IPS-15b (cell line): ENCODE data around the gene KATNA1.

Source experiments
- H3K27me3 ChIP-seq: one replicate; pipeline ENCODE4 v1.6.1; 2013; ENCODE audit warnings: low read length; ENCODE audit not compliant: control insufficient read depth, insufficient read depth
- H3K36me3 ChIP-seq: one replicate; pipeline ENCODE4 v1.6.1; 2013; ENCODE audit warnings: low read length; ENCODE audit not compliant: control insufficient read depth, insufficient read depth
- H3K4me1 ChIP-seq: one replicate; pipeline ENCODE4 v1.6.1; 2013; ENCODE audit warnings: mild to moderate bottlenecking, low read length; ENCODE audit not compliant: control insufficient read depth, insufficient read depth
- H3K4me3 ChIP-seq: one replicate; pipeline ENCODE4 v1.5.1; 2013; ENCODE audit warnings: low read depth, low read length
- H3K9ac ChIP-seq: one replicate; pipeline ENCODE4 v1.6.1; 2013; ENCODE audit warnings: low read depth, mild to moderate bottlenecking, low read length
- H3K9me3 ChIP-seq: one replicate; pipeline ENCODE4 v1.6.1; 2013; ENCODE audit warnings: mild to moderate bottlenecking, low read length; ENCODE audit not compliant: control insufficient read depth, insufficient read depth

The KATNA1 gene

GRCh38 chr6:149593408-149593807 lies 55.1 kb downstream of the KATNA1 start:
- Histone ChIP-seq H3K27me3 (no peaks in the 10 kb centered on the region), H3K36me3 (peaks cover 21% of the 10 kb centered on the region), H3K9me3 (no peaks in the 10 kb centered on the region), H3K4me1 (no peaks in the 10 kb centered on the region), H3K4me3 (no peak overlapping the region), H3K9ac (no peak overlapping the region)

DNA sequence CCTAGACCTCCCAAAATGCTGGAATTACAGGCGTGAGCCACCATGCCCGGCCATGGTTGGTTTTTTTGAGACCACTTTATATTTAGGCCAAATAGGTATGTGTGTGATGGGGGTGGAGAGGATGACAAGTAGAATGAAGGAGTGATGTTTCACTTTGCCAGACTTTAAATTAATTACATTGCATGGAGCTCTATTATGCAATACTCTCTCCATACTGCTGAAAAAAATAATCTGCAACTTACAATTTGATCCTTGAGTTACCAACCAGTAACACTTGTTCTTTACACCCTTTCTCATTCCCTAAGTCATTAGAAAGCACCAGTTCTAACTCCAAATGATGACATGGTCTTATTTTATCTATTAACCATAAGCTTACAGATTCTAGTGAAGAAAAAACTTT lies 55.5 kb downstream of the KATNA1 start:
- no peaks in the 10 kb centered on the region for H3K4me1 ChIP-seq
- H3K9ac ChIP-seq = no peak overlapping the region
- H3K9me3 ChIP-seq = no peaks in the 10 kb centered on the region
- H3K27me3 ChIP-seq = no peaks in the 10 kb centered on the region
- peaks cover 21% of the 10 kb centered on the region for H3K36me3 ChIP-seq
- no peak overlapping the region for H3K4me3 ChIP-seq

DNA sequence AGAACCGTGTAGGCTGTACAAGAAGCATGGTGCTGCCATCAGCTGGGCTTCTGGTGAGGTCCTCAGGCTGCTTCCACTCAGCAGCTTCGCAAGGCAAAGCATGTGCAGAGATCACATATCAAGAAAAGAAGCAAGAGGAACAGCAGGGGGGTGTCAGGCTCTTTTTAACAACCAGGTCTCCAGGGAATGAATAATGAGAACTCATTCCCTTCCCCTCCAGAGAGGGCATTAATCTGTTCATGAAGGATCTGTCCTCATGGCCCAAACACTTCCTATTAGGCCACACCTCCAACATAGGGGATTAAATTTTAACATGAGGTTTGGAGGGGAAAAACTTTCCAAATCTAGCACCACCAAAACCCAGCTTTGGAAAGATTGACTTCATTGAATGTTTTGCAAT lies 62.4 kb downstream of the KATNA1 start:
- Histone ChIP-seq H3K36me3 (peaks cover 4% of the 10 kb centered on the region), H3K4me1 (no peaks in the 10 kb centered on the region), H3K27me3 (no peaks in the 10 kb centered on the region), H3K9ac (no peak overlapping the region), H3K9me3 (no peaks in the 10 kb centered on the region), H3K4me3 (no peak overlapping the region)

DNA sequence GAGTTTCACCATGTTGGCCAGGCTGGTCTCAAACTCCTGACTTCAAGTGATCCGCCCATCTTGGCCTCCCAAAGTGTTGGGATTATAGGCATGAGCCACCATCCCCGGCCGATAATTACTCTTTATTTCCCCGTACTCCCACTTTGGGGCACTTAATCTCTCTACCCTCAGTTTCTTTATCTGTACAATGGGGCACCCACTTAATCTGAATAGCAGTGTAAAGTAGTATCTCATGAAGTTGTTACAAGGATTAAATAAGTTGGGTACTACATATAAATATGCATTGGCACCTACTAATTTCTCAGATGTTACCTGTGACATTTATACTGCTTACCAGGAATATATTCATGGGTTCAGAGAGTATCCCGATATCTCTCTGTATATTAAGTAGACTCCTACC lies 67.2 kb downstream of the KATNA1 start:
- Histone ChIP-seq H3K27me3 (no peaks in the 10 kb centered on the region), H3K9me3 (no peaks in the 10 kb centered on the region), H3K4me3 (no peak overlapping the region), H3K9ac (no peak overlapping the region), H3K36me3 (peaks cover 3% of the 10 kb centered on the region), H3K4me1 (no peaks in the 10 kb centered on the region)

DNA sequence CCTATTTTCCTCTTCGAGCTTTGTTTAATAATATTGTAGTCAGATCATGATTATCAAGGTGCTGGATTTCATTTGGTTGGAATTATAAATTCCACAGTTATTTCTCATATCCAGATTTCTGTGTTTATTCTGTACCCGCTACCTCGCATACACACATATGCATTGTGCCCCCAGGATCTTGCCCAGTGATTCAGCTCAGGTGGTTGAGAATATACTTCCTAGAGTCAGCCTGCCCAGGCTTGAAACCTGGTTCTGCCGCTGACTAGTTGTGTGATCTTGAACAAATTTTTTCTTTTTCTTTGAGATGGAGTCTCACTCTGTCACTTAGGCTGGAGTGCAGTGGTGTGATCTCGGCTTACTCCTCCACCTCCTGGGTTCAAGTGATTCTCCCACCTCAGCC lies 67.6 kb downstream of the KATNA1 start:
- no peaks in the 10 kb centered on the region for H3K27me3 ChIP-seq
- H3K9ac ChIP-seq = no peak overlapping the region
- H3K36me3 ChIP-seq = peaks cover 3% of the 10 kb centered on the region
- H3K4me3 ChIP-seq = no peak overlapping the region
- H3K9me3 ChIP-seq = no peaks in the 10 kb centered on the region
- no peaks in the 10 kb centered on the region for H3K4me1 ChIP-seq

DNA sequence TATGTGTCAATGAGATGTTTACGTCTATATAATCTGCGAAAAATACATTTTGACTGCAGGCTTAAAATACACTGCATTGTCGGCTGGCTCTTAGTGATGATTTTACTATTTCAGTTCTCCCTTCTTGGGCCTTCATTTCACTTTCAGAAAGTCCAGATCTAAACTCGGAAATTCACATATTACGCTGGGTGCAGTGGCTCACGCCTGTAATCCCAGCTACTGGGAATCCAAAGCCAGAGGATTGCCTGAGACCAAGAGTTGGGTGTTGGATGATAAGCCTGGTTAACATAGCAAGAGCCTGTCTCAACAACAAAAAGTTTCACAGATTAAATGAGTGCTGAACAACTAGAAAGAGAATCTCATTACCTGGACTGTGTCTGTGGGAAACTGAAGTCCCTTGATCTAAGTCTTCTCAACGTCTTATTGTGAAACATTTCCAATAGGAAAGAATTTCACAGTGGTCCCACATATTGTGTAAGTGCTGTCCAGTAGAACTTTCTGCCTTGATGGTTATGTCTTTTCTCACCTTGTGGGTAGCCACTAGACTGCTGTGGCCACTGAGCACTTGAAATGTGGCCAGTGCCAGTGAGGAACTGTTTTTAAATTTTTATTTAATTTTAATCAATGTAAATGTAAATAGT lies 80.4 kb downstream of the KATNA1 start:
- Histone ChIP-seq H3K9me3 (no peaks in the 10 kb centered on the region), H3K9ac (no peak overlapping the region), H3K36me3 (no peaks in the 10 kb centered on the region), H3K27me3 (peaks cover 3% of the 10 kb centered on the region), H3K4me1 (no peaks in the 10 kb centered on the region), H3K4me3 (no peak overlapping the region)

GRCh38 chr6:149567194-149567586 lies 81.3 kb downstream of the KATNA1 start:
- Histone ChIP-seq H3K27me3 (peaks cover 3% of the 10 kb centered on the region), H3K4me3 (peak overlapping the region; percentile 95), H3K36me3 (no peaks in the 10 kb centered on the region), H3K4me1 (no peaks in the 10 kb centered on the region), H3K9ac (no peak overlapping the region), H3K9me3 (no peaks in the 10 kb centered on the region)

DNA sequence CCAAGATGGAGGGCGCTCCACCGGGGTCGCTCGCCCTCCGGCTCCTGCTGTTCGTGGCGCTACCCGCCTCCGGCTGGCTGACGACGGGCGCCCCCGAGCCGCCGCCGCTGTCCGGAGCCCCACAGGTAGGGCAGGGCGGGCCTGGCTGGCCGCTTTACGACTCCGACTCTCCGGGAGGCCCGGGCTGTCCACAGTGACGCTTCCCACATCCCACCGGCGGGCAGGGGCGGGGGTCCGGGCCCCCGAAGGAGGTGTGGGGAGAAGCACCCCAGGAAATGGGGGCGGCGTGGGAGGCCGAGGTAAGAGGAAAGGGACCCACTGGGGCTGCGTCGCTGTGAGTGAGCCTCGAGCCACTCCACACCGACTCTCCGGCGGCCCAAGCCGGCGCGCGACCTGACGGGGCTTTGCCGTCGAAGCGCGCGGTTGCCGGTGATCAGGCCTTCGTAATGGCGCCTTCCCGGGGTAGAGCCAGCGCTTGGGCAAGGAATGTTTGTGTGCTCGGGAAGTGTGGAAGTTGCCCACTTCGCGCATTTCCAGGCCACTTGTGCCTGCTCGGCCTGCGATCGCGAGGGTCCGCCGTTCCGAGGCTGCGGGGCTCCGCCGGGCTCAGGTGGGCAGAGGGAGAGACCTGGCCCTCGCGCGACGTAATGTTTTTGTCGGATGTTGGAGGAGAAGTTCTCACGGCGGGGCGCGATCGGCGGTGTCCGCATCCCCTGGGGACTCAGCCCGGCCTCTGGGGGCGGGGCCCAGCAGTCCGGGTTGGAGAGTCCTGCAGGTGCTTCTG lies 81.9 kb downstream of the KATNA1 start:
- Histone ChIP-seq H3K4me3 (peak overlapping the region; percentile 95), H3K36me3 (no peaks in the 10 kb centered on the region), H3K9me3 (no peaks in the 10 kb centered on the region), H3K9ac (peak overlapping the region; percentile 79), H3K27me3 (peaks cover 3% of the 10 kb centered on the region), H3K4me1 (no peaks in the 10 kb centered on the region)

- Histone ChIP-seq H3K9me3 (no peaks in the 10 kb centered on the region), H3K9ac (peak within 1 kb of the TSS; percentile 79), H3K4me1 (no peaks in the 10 kb centered on the region), H3K4me3 (peak within 1 kb of the TSS; percentile 95), H3K36me3 (no peaks in the 10 kb centered on the region), H3K27me3 (peaks cover 3% of the 10 kb centered on the region)
These were observed 82.7 kb downstream of the KATNA1 start, which contains the start of gene GINM1 for GRCh38 chr6:149565527-149566409. Gene GINM1, plus strand, starts transcription at chr6:149566375. Its CDS starts 40 bp downstream, at chr6:149566415.

GRCh38 chr6:149563928-149564325 lies 84.6 kb downstream of the KATNA1 start:
- H3K9me3 ChIP-seq = no peaks in the 10 kb centered on the region

GRCh38 chr6:149563203-149563927 lies 85.1 kb downstream of the KATNA1 start:
- Histone ChIP-seq H3K4me1 (no peaks in the 10 kb centered on the region), H3K27me3 (peaks cover 3% of the 10 kb centered on the region), H3K9me3 (no peaks in the 10 kb centered on the region), H3K9ac (no peak overlapping the region), H3K4me3 (no peak overlapping the region), H3K36me3 (no peaks in the 10 kb centered on the region)

More at GRCh38 chr6:149563928-149564325, 84.6 kb downstream of the KATNA1 start:
- Histone ChIP-seq H3K36me3 (no peaks in the 10 kb centered on the region), H3K4me1 (no peaks in the 10 kb centered on the region), H3K4me3 (no peak overlapping the region), H3K27me3 (peaks cover 3% of the 10 kb centered on the region), H3K9ac (no peak overlapping the region)
